ENCODE data around the gene ARHGAP32.

ARHGAP32 gene

GRCh38 chr11:129117595-129118350 is 74.4 kb downstream of the ARHGAP32 start:
- in situ Hi-C loops (cut with MboI; ENCODE audit: low sequenced_read_pairs): loop anchor here (25.0 kb wide), 1 partner anchor 595 kb away; no protein-coding TSS in a partner anchor

- in situ Hi-C loops (cut with MboI; ENCODE audit: low sequenced_read_pairs): loop anchor here (25.0 kb wide), 1 partner anchor 596 kb away; no protein-coding TSS in a partner anchor
Measured at GRCh38 chr11:129115652-129116586, 76.2 kb downstream of the ARHGAP32 start.

GRCh38 chr11:129109701-129110100 is 82.4 kb downstream of the ARHGAP32 start:
- in situ Hi-C loops (cut with MboI; ENCODE audit: low sequenced_read_pairs): loop anchor here (25.0 kb wide), 1 partner anchor 603 kb away; no protein-coding TSS in a partner anchor

- in situ Hi-C loops (cut with MboI; ENCODE audit: low sequenced_read_pairs): loop anchor here (25.0 kb wide), 1 partner anchor 606 kb away; no protein-coding TSS in a partner anchor
Measured at GRCh38 chr11:129106788-129107187, 85.3 kb downstream of the ARHGAP32 start.

- in situ Hi-C loops (cut with MboI; ENCODE audit: low sequenced_read_pairs): loop anchor here (25.0 kb wide), 1 partner anchor 610 kb away; no protein-coding TSS in a partner anchor
Measured at GRCh38 chr11:129102756-129103155, 89.4 kb downstream of the ARHGAP32 start.

GRCh38 chr11:129102225-129102624 is 89.9 kb downstream of the ARHGAP32 start:
- in situ Hi-C loops (cut with MboI; ENCODE audit: low sequenced_read_pairs): loop anchor here (25.0 kb wide), 1 partner anchor 610 kb away; no protein-coding TSS in a partner anchor

GRCh38 chr11:129093283-129093682 is 98.8 kb downstream of the ARHGAP32 start:
- in situ Hi-C loops (cut with MboI; ENCODE audit: low sequenced_read_pairs): no loop called here

- in situ Hi-C loops (cut with MboI; ENCODE audit: low sequenced_read_pairs): no loop called here
Measured at GRCh38 chr11:129090056-129090455, 102.1 kb downstream of the ARHGAP32 start.

GRCh38 chr11:129089279-129089678 is 102.8 kb downstream of the ARHGAP32 start:
- in situ Hi-C loops (cut with MboI; ENCODE audit: low sequenced_read_pairs): no loop called here

- in situ Hi-C loops (cut with MboI; ENCODE audit: low sequenced_read_pairs): no loop called here
Measured at GRCh38 chr11:129086976-129087375, 105.1 kb downstream of the ARHGAP32 start.

- in situ Hi-C loops (cut with MboI; ENCODE audit: low sequenced_read_pairs): no loop called here
Measured at GRCh38 chr11:129077191-129077590, 114.9 kb downstream of the ARHGAP32 start.

GRCh38 chr11:129075757-129076156 is 116.4 kb downstream of the ARHGAP32 start:
- in situ Hi-C loops (cut with MboI; ENCODE audit: low sequenced_read_pairs): no loop called here

- in situ Hi-C loops (cut with MboI; ENCODE audit: low sequenced_read_pairs): no loop called here
Measured at GRCh38 chr11:129067454-129067853, 124.7 kb downstream of the ARHGAP32 start.

- in situ Hi-C loops (cut with MboI; ENCODE audit: low sequenced_read_pairs): no loop called here
Measured at GRCh38 chr11:129066229-129066628, 125.9 kb downstream of the ARHGAP32 start.

- in situ Hi-C loops (cut with MboI; ENCODE audit: low sequenced_read_pairs): no loop called here
Measured at GRCh38 chr11:129063118-129063517, 129.0 kb downstream of the ARHGAP32 start.

- in situ Hi-C loops (cut with MboI; ENCODE audit: low sequenced_read_pairs): no loop called here
Measured at GRCh38 chr11:129061492-129062230, 130.5 kb downstream of the ARHGAP32 start.

GRCh38 chr11:129056916-129057315 is 135.2 kb downstream of the ARHGAP32 start:
- in situ Hi-C loops (cut with MboI; ENCODE audit: low sequenced_read_pairs): no loop called here

GRCh38 chr11:129055196-129055595 is 136.9 kb downstream of the ARHGAP32 start:
- in situ Hi-C loops (cut with MboI; ENCODE audit: low sequenced_read_pairs): no loop called here

GRCh38 chr11:129048911-129049310 is 143.2 kb downstream of the ARHGAP32 start:
- in situ Hi-C loops (cut with MboI; ENCODE audit: low sequenced_read_pairs): no loop called here

GRCh38 chr11:129045150-129045549 is 147.0 kb downstream of the ARHGAP32 start:
- in situ Hi-C loops (cut with MboI; ENCODE audit: low sequenced_read_pairs): no loop called here

GRCh38 chr11:129042503-129042902 is 149.6 kb downstream of the ARHGAP32 start:
- in situ Hi-C loops (cut with MboI; ENCODE audit: low sequenced_read_pairs): no loop called here
